ENCODE measurements around the gene MYD88.

MYD88 gene

DNA sequence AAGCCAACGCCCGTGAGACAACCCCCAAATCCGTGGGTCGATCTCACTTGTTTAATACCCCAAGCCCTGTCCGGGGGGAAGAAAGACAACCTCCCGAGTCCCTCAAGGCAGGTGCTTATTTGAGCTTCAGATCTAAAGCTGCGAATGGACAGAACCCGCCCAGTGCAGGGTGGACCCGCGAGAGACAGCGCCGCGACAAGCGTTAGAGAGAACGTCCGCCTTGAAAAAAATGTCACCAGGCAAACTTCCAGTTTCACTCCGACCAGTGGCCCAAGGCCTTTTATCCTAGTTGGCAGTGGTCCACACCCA is 26.1 kb downstream of the MYD88 start:
- DNase-seq, result no peak
- TF ChIP-seq POLR2A (IDR thresholded peaks at IDR 0.05; ENCODE audit: low read length) (peak; percentile 68), GATA1 (IDR thresholded peaks at IDR 0.05; ENCODE audit: low read depth, low read length) (no peak)

GRCh38 chr3:38164952-38165721 is 26.7 kb downstream of the MYD88 start, which contains the start of gene OXSR1:
OXSR1 (plus strand) TSS chr3:38165537; CDS start chr3:38165877, 340 bp downstream.
- peak; percentile 75 for TF ChIP-seq POLR2A (IDR thresholded peaks at IDR 0.05; ENCODE audit: low read length)
- TF ChIP-seq GATA1 (IDR thresholded peaks at IDR 0.05; ENCODE audit: low read depth, low read length), result no peak
- DNase-seq, result peak; percentile 100

GRCh38 chr3:38165722-38166387 is 27.4 kb downstream of the MYD88 start:
- no peak for DNase-seq
- no peak for TF ChIP-seq GATA1 (IDR thresholded peaks at IDR 0.05; ENCODE audit: low read depth, low read length)
- no peak for TF ChIP-seq POLR2A (IDR thresholded peaks at IDR 0.05; ENCODE audit: low read length)

GRCh38 chr3:38167591-38167990 is 29.1 kb downstream of the MYD88 start:
- TF ChIP-seq GATA1 (IDR thresholded peaks at IDR 0.05; ENCODE audit: low read depth, low read length), result no peak
- no peak for TF ChIP-seq POLR2A (IDR thresholded peaks at IDR 0.05; ENCODE audit: low read length)
- DNase-seq, result no peak

GRCh38 chr3:38168151-38169026 is 29.9 kb downstream of the MYD88 start:
- TF ChIP-seq GATA1 (IDR thresholded peaks at IDR 0.05; ENCODE audit: low read depth, low read length) (no peak), POLR2A (IDR thresholded peaks at IDR 0.05; ENCODE audit: low read length) (no peak)
- no peak for DNase-seq

DNA sequence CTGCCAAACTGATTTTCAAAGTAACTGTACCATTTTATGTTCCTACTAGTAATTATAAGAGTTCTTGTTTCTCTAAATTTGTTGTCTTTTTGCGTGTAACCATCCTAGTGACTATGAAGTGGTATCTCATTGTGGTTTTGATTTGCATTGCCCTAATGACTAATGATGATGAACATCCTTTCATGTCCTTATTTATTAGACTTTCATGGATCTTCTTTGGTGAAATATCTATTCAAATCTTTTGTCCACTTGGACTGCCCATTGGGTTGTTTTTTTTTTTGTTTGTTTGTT is 30.5 kb downstream of the MYD88 start:
- TF ChIP-seq POLR2A (IDR thresholded peaks at IDR 0.05; ENCODE audit: low read length) (no peak), GATA1 (IDR thresholded peaks at IDR 0.05; ENCODE audit: low read depth, low read length) (no peak)
- no peak for DNase-seq

DNA sequence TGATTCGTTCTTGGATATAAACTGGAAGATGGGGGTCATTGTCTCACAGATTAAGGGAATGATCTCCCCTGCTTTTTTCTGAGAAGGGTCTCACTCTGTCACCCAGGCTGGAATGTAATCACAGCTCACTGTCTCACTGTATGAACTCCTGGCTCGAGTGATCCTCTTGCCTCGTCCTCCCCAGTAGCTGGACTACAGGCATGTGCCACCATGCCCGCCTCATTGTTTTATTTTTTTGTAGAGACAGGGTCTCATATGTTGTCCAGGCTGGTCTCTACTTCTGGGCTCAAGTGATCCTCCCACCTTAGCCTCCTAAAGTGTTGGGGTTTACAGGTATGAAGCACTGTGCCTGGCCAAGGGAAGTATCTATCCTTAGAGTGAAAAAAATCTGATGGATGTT is 32.3 kb downstream of the MYD88 start:
- TF ChIP-seq POLR2A (IDR thresholded peaks at IDR 0.05; ENCODE audit: low read length) (no peak), GATA1 (IDR thresholded peaks at IDR 0.05; ENCODE audit: low read depth, low read length) (no peak)
- no peak for DNase-seq

- TF ChIP-seq GATA1 (IDR thresholded peaks at IDR 0.05; ENCODE audit: low read depth, low read length) (no peak), POLR2A (IDR thresholded peaks at IDR 0.05; ENCODE audit: low read length) (no peak)
- DNase-seq, result no peak
These were observed 33.2 kb downstream of the MYD88 start for GRCh38 chr3:38171622-38172021.

DNA sequence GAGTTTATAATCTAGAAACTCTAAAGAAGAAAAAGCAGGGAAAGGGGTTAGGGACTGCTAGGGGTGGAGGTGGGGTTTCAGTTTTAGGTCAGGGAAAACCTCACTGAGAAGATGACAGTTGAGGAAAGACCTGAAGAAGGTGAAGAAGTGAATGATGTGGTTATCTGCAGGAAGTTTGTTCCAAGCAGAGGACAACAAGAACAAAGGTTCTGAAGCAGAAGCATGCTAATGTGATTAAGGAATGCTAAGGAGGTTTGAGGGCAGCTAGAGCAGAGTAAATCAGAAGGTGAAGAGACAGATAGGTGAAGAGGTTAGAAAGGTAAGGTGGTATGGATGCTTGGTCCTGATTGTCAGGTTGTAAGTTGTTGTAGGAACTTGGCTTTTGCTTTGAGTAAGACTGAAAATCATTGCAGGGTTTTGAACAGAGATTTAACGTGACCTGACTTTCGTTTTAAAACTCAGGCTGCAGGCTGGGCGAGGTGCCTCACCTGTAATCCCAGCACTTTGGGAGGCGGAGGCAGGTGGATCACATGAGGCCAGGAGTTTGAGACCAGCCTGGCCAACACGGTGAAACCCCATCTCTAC is 35.5 kb downstream of the MYD88 start:
- DNase-seq, result no peak
- TF ChIP-seq GATA1 (IDR thresholded peaks at IDR 0.05; ENCODE audit: low read depth, low read length), result no peak
- TF ChIP-seq POLR2A (IDR thresholded peaks at IDR 0.05; ENCODE audit: low read length), result no peak

- no peak for DNase-seq
- TF ChIP-seq GATA1 (IDR thresholded peaks at IDR 0.05; ENCODE audit: low read depth, low read length), result no peak
- TF ChIP-seq POLR2A (IDR thresholded peaks at IDR 0.05; ENCODE audit: low read length), result no peak
These were observed 38.7 kb downstream of the MYD88 start for GRCh38 chr3:38177181-38177580.

- TF ChIP-seq POLR2A (IDR thresholded peaks at IDR 0.05; ENCODE audit: low read length) (no peak), GATA1 (IDR thresholded peaks at IDR 0.05; ENCODE audit: low read depth, low read length) (no peak)
- DNase-seq, result no peak
These were observed 48.3 kb downstream of the MYD88 start for GRCh38 chr3:38186781-38187180.

- no peak for TF ChIP-seq POLR2A (IDR thresholded peaks at IDR 0.05; ENCODE audit: low read length)
- no peak for TF ChIP-seq GATA1 (IDR thresholded peaks at IDR 0.05; ENCODE audit: low read depth, low read length)
- no peak for DNase-seq
These were observed 52.0 kb downstream of the MYD88 start for GRCh38 chr3:38190481-38190881.

Data from erythroblast (primary cell).